ENCODE measurements around the gene SMYD3. TPM values are rescaled to one million over a fixed set of nuclear protein-coding genes. Genes with fewer than 3 reads are reported as not detected.

The SMYD3 gene
- total RNA-seq, 2 experiments from 2014 or later, result 17.1 TPM

- H3K36me3 Mint-ChIP-seq (ENCODE audit: low read depth), result no peaks in the 10 kb centered on the region
- no peaks in the 10 kb centered on the region for H3K4me1 Mint-ChIP-seq
- no peak for DNase-seq
- H3K4me3 Mint-ChIP-seq, result no peak overlapping the region
- no peaks in the 10 kb centered on the region for H3K9me3 Mint-ChIP-seq
- H3K27me3 Mint-ChIP-seq, result no peaks in the 10 kb centered on the region
- ChIA-PET POLR2A (no interaction called here), CTCF (interaction anchor here (1.3 kb wide), 1 partner anchor 15 kb away, joined by 3 read pairs; no protein-coding TSS in a partner anchor)
- H3K27ac Mint-ChIP-seq, result no peak overlapping the region
Measured at GRCh38 chr1:245860657-245861544, 646.2 kb downstream of the SMYD3 start.

DNA sequence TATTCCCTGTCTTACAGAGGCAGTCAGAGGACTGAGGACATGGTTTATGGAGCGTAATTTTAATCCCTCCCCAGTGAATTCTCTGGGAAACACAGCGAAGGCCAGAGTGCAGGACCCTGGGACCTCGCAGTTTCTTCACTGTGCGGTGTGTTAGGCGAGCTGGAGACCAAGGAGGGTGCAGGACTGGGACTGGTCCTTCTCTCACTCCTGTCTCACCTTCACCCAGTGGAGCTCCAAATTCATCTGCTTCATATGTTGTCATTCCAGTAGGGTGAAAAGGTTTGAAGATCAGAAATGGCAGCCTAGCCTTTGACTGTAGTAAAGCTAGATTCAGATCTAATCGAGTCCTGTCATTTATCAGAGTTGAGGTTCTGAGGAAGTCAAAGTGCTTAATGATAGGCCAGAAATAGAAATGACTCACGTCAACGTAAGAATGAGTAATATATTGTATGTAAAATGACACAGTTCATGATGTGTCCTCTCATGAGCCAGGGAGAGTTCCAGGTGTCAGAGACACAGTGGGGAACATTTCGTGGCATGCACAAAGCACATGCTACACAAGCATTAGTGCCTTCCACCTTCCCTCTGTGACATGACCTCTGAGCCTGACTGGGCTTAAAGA, 647.5 kb downstream of the SMYD3 start:
- Mint-ChIP-seq H3K9me3 (no peaks in the 10 kb centered on the region), H3K36me3 (ENCODE audit: low read depth) (no peaks in the 10 kb centered on the region), H3K4me3 (no peak overlapping the region), H3K27ac (no peak overlapping the region), H3K4me1 (no peaks in the 10 kb centered on the region), H3K27me3 (no peaks in the 10 kb centered on the region)
- CTCF ChIA-PET, result interaction anchor here (2.0 kb wide), 1 partner anchor 11 kb away, joined by 5 read pairs; no protein-coding TSS in a partner anchor
- no peak for DNase-seq
- POLR2A ChIA-PET, result no interaction called here

DNA sequence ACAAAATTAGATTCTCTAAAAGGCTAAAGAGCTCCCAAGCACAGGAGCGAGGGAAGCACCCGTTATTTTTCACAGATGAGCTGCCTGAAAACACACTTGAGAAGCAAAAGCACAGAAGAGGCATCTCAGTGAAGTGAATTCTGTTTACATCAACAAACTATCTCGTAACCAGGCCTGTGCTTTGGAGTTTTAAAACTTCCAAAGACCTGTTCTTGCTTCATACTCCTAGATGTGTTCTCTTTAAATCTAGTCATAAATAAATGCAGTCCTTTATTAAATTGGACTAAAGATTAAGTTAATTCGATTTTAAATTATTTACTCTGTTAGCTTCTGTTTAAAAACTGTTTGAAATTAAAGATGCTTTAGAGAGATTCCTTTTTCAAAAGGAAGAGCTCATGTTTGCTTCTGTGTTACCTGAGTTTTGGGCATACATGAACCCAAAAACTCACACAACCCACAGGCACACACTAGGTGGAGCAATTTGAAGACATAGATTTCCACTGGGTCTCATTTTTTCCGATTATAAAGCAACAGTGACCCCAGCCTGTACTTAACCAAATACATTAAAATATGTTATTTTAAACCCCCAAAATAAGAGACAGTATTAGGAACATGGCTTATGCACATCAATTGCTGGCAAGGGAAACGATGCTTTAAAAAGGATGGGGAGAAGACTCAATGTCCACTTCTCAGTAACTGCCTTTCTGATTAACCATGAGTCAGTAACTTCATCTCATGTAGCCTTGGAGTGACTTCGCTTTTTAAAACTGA, 648.2 kb downstream of the SMYD3 start:
- no peak overlapping the region for H3K27ac Mint-ChIP-seq
- H3K4me1 Mint-ChIP-seq, result no peaks in the 10 kb centered on the region
- no peak for DNase-seq
- no peaks in the 10 kb centered on the region for H3K9me3 Mint-ChIP-seq
- H3K4me3 Mint-ChIP-seq, result no peak overlapping the region
- peaks cover 1% of the 10 kb centered on the region for H3K36me3 Mint-ChIP-seq (ENCODE audit: low read depth)
- ChIA-PET CTCF (interaction anchor here (2.0 kb wide), 1 partner anchor 10 kb away, joined by 5 read pairs; no protein-coding TSS in a partner anchor), POLR2A (no interaction called here)
- H3K27me3 Mint-ChIP-seq, result no peaks in the 10 kb centered on the region

DNA sequence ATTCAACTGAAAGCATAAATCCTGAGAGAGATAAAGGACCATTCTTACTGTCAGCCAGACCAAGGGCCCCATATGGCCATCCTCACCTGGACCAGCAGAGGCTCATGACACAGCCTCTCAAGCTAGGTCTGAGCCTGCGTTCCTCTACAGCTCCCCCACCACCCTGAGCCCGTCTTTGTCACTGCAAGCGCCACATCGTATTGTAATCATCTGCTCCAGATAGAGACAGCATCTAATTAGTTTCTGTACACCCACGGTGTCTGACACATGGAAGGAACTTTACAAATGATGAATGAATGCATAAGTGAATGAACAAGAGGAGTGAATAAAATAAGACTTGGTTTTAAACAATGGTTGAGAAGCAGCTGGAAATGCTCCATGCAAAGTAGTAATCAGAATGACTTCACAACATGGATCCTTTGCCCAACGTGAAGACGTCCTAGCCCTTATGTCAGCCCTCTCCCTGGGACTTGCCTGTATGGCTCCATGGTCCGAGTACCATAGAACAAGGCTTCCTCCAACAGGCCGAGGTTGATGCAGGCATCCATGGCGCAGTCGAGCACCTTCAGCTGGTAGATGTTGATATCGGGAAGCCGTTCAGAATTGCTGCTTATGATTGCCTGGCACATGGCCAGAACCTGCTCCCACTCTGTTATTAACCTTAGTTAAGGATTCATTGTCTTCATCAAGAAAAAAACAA, 648.9 kb downstream of the SMYD3 start:
- Mint-ChIP-seq H3K27ac (no peak overlapping the region), H3K36me3 (ENCODE audit: low read depth) (peaks cover 3% of the 10 kb centered on the region), H3K4me1 (no peaks in the 10 kb centered on the region), H3K27me3 (no peaks in the 10 kb centered on the region), H3K9me3 (no peaks in the 10 kb centered on the region), H3K4me3 (no peak overlapping the region)
- no peak for DNase-seq
- ChIA-PET POLR2A (no interaction called here), CTCF (interaction anchor here (2.0 kb wide), 1 partner anchor 9 kb away, joined by 5 read pairs; no protein-coding TSS in a partner anchor)

DNA sequence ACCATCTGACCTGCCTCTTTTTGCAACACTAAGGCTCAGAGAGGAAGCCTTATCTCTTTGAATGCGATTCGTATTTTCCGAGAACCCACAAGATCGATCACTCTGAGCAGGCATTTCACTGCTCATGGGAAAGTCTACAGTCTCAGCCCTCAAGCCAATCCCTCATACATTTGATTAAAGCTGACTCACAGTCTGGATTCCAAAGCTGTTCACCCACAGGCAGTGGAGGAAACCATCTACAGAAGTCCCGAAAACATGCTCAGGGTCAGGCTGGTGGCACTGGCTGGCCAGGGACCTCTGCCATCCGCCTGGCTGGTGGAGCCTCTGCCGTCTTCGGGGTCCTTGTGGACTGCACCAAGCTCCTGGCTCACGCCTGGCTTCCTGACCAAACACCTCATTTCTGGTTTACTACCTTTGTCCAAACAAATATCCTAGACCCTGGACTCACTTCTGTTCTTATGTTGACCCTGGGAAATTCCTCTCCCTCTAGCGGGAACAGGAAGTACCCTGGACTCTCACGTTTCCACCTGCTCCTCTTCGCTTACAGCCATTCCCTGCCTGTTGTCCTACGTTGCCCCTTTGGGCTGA, 650.0 kb downstream of the SMYD3 start:
- ChIA-PET CTCF (no interaction called here), POLR2A (no interaction called here)
- H3K9me3 Mint-ChIP-seq, result no peaks in the 10 kb centered on the region
- H3K36me3 Mint-ChIP-seq (ENCODE audit: low read depth), result peaks cover 3% of the 10 kb centered on the region
- no peaks in the 10 kb centered on the region for H3K27me3 Mint-ChIP-seq
- no peak for DNase-seq
- H3K4me3 Mint-ChIP-seq, result no peak overlapping the region
- no peaks in the 10 kb centered on the region for H3K4me1 Mint-ChIP-seq
- no peak overlapping the region for H3K27ac Mint-ChIP-seq

DNA sequence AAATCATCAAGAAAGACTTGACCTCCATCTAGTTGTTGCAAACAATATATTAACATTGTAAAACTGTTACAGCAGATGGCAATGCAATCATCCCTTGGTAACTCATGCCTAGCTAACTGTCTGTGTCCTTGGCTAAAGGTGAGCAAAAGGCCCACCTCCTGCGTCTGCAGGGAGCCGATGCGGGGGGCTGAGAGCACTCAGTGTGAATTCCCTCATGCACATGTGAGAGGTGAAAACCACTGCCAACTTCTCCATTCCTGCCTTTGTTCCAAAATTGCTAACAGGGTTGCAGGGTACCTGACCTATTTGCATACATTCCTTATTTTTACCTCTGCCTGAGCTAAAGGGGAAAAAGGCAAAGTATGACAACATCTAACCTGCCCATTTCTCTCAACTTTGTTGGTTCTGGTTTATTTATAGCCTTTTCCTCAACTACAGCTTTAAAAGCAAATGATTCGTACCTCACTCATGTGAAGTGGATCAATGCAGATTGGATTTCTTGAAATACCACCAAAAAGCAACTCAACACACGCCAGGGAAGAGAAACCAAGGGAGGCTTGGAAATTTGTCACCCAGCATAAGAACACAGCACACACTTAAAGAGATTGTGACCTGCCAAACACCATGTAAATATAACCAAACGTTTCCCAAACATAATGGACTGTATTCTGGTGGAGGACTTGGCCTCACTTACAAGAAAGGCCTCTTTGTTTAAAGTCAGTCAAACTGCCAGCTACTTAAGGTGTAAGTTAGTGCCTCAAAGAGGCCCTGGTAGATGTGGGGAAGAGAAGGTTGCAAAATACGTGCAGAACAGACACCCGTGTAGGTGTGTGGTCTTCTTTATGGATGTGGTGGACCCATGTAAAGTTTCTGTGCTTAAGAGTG, 651.0 kb downstream of the SMYD3 start:
- no peak overlapping the region for H3K27ac Mint-ChIP-seq
- CTCF ChIA-PET, result no interaction called here
- no peaks in the 10 kb centered on the region for H3K27me3 Mint-ChIP-seq
- no peaks in the 10 kb centered on the region for H3K4me1 Mint-ChIP-seq
- no peak overlapping the region for H3K4me3 Mint-ChIP-seq
- H3K36me3 Mint-ChIP-seq (ENCODE audit: low read depth), result peaks cover 3% of the 10 kb centered on the region
- POLR2A ChIA-PET, result no interaction called here
- no peak for DNase-seq
- no peaks in the 10 kb centered on the region for H3K9me3 Mint-ChIP-seq

GRCh38 chr1:245853291-245853690, 653.8 kb downstream of the SMYD3 start:
- POLR2A ChIA-PET, result no interaction called here
- no peak for DNase-seq
- Mint-ChIP-seq H3K4me1 (no peaks in the 10 kb centered on the region), H3K27me3 (no peaks in the 10 kb centered on the region), H3K27ac (no peak overlapping the region), H3K9me3 (no peaks in the 10 kb centered on the region), H3K36me3 (ENCODE audit: low read depth) (peaks cover 3% of the 10 kb centered on the region), H3K4me3 (no peak overlapping the region)
- CTCF ChIA-PET, result no interaction called here

DNA sequence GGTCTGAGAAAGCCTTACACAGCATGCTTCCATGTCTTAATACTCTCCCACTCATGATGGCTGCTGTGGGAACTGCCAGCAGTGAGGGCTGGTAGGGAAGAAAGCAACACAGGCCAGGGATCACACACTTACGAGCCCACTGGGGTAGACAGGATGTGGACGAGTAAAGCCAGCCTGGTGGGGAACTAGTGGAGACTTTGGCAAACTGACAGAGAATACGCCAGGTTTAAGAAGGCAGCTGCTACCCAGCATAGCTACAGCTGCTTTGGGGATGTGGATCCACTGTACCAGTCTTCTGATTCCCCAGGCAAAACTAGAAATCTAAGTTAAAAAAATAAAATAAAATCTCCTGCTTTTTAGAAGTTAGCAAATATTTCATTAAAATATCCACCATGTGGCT, 664.0 kb downstream of the SMYD3 start:
- no peaks in the 10 kb centered on the region for H3K36me3 Mint-ChIP-seq (ENCODE audit: low read depth)
- H3K9me3 Mint-ChIP-seq, result no peaks in the 10 kb centered on the region
- H3K4me3 Mint-ChIP-seq, result no peak overlapping the region
- H3K4me1 Mint-ChIP-seq, result no peaks in the 10 kb centered on the region
- CTCF ChIA-PET, result no interaction called here
- H3K27ac Mint-ChIP-seq, result no peak overlapping the region
- POLR2A ChIA-PET, result no interaction called here
- no peak for DNase-seq
- H3K27me3 Mint-ChIP-seq, result no peaks in the 10 kb centered on the region

- no peaks in the 10 kb centered on the region for H3K4me1 Mint-ChIP-seq
- H3K4me3 Mint-ChIP-seq, result no peak overlapping the region
- no peak for DNase-seq
- H3K9me3 Mint-ChIP-seq, result no peaks in the 10 kb centered on the region
- H3K36me3 Mint-ChIP-seq (ENCODE audit: low read depth), result no peaks in the 10 kb centered on the region
- no peak overlapping the region for H3K27ac Mint-ChIP-seq
- POLR2A ChIA-PET, result no interaction called here
- no peaks in the 10 kb centered on the region for H3K27me3 Mint-ChIP-seq
- CTCF ChIA-PET, result no interaction called here
Measured at GRCh38 chr1:245842106-245842505, 665.0 kb downstream of the SMYD3 start.

GRCh38 chr1:245840971-245841370, 666.1 kb downstream of the SMYD3 start:
- CTCF ChIA-PET, result no interaction called here
- no peak overlapping the region for H3K27ac Mint-ChIP-seq
- POLR2A ChIA-PET, result no interaction called here
- H3K27me3 Mint-ChIP-seq, result no peaks in the 10 kb centered on the region
- H3K4me1 Mint-ChIP-seq, result no peaks in the 10 kb centered on the region
- no peaks in the 10 kb centered on the region for H3K9me3 Mint-ChIP-seq
- no peak overlapping the region for H3K4me3 Mint-ChIP-seq
- no peaks in the 10 kb centered on the region for H3K36me3 Mint-ChIP-seq (ENCODE audit: low read depth)
- DNase-seq, result no peak

- POLR2A ChIA-PET, result no interaction called here
- no peaks in the 10 kb centered on the region for H3K9me3 Mint-ChIP-seq
- no peaks in the 10 kb centered on the region for H3K27me3 Mint-ChIP-seq
Measured at GRCh38 chr1:245837718-245838117, 669.4 kb downstream of the SMYD3 start.

GRCh38 chr1:245835386-245835785, 671.7 kb downstream of the SMYD3 start:
- ChIA-PET POLR2A (no interaction called here), CTCF (no interaction called here)
- Mint-ChIP-seq H3K9me3 (peaks cover 5% of the 10 kb centered on the region), H3K27me3 (no peaks in the 10 kb centered on the region), H3K27ac (no peak overlapping the region), H3K36me3 (ENCODE audit: low read depth) (no peaks in the 10 kb centered on the region), H3K4me1 (no peaks in the 10 kb centered on the region), H3K4me3 (no peak overlapping the region)
- DNase-seq, result no peak

More at GRCh38 chr1:245837718-245838117, 669.4 kb downstream of the SMYD3 start:
- Mint-ChIP-seq H3K27ac (no peak overlapping the region), H3K4me3 (no peak overlapping the region), H3K36me3 (ENCODE audit: low read depth) (no peaks in the 10 kb centered on the region), H3K4me1 (no peaks in the 10 kb centered on the region)
- CTCF ChIA-PET, result no interaction called here
- DNase-seq, result no peak

Data from activated CD4-positive, alpha-beta T cell treated with anti-CD3 and anti-CD28 coated beads, Interleukin-2, amount 10 ng/mL, durations not matched to agents 7 days and 5 days (primary cell).